GM21786 (cell line): ENCODE results near the gene EIF5AL1.
A peak's percentile ranks its signal among the peaks of the same experiment; 100 is the strongest.
"Not testable (repeated sequence)": the region's sequence is repeated elsewhere in the genome, so short reads cannot be mapped to it uniquely, and the experiment has no call there.

Source experiments
- ATAC-seq: cut with Tn5 transposase; IDR thresholded peaks from one replicate; pipeline ENCODE4 v1.9.1; 2021; ENCODE audit not compliant: unreplicated experiment

Gene EIF5AL1

GRCh38 chr10:79509306-79509933 is 2.9 kb upstream of the EIF5AL1 start:
- peak; percentile 57 for ATAC-seq

- not testable (repeated sequence) for ATAC-seq
Measured at GRCh38 chr10:79509934-79510508, 2.3 kb upstream of the EIF5AL1 start.

GRCh38 chr10:79516532-79517205 is 4.3 kb downstream of the EIF5AL1 start:
- ATAC-seq: not testable (repeated sequence)

- ATAC-seq: not testable (repeated sequence)
Measured at GRCh38 chr10:79517567-79517966, 5.2 kb downstream of the EIF5AL1 start.

GRCh38 chr10:79521751-79522150 is 9.4 kb downstream of the EIF5AL1 start:
- ATAC-seq: not testable (repeated sequence)

- ATAC-seq: not testable (repeated sequence)
Measured at GRCh38 chr10:79522464-79522863, 10.1 kb downstream of the EIF5AL1 start.

- not testable (repeated sequence) for ATAC-seq
Measured at GRCh38 chr10:79523157-79523853, 11.0 kb downstream of the EIF5AL1 start.

- peak; percentile 93 for ATAC-seq
Measured at GRCh38 chr10:79525049-79525710, 12.8 kb downstream of the EIF5AL1 start.

- ATAC-seq: not testable (repeated sequence)
Measured at GRCh38 chr10:79528261-79528660, 15.9 kb downstream of the EIF5AL1 start.

GRCh38 chr10:79533142-79533902 is 21.0 kb downstream of the EIF5AL1 start:
- ATAC-seq: not testable (repeated sequence)

- not testable (repeated sequence) for ATAC-seq
Measured at GRCh38 chr10:79533903-79534175, 21.5 kb downstream of the EIF5AL1 start.

GRCh38 chr10:79538311-79538710 is 26.0 kb downstream of the EIF5AL1 start:
- not testable (repeated sequence) for ATAC-seq

- peak; percentile 98 for ATAC-seq
Measured at GRCh38 chr10:79540930-79541329, 28.6 kb downstream of the EIF5AL1 start.

- ATAC-seq: no peak
Measured at GRCh38 chr10:79542626-79543025, 30.3 kb downstream of the EIF5AL1 start.

- ATAC-seq: not testable (repeated sequence)
Measured at GRCh38 chr10:79544408-79544807, 32.1 kb downstream of the EIF5AL1 start.

GRCh38 chr10:79544926-79545659 is 32.8 kb downstream of the EIF5AL1 start:
- not testable (repeated sequence) for ATAC-seq

GRCh38 chr10:79547128-79547527 is 34.8 kb downstream of the EIF5AL1 start:
- ATAC-seq: not testable (repeated sequence)

GRCh38 chr10:79547973-79548372 is 35.6 kb downstream of the EIF5AL1 start:
- no peak for ATAC-seq

- no peak for ATAC-seq
Measured at GRCh38 chr10:79552143-79552542, 39.8 kb downstream of the EIF5AL1 start.
